Left forelimb (tissue), 1 donor: Measurements from ENCODE around the gene ITPA.

Source experiments
- DNase-seq: peaks from one replicate; pipeline ENCODE4 v3.0.0-alpha.2; 2018; ENCODE audit warnings: low spot score

ITPA gene

GRCh38 chr20:3244613-3245012 lies 35.3 kb downstream of the ITPA start:
- no peak for DNase-seq

GRCh38 chr20:3245156-3245555 lies 35.9 kb downstream of the ITPA start:
- DNase-seq = no peak

DNA sequence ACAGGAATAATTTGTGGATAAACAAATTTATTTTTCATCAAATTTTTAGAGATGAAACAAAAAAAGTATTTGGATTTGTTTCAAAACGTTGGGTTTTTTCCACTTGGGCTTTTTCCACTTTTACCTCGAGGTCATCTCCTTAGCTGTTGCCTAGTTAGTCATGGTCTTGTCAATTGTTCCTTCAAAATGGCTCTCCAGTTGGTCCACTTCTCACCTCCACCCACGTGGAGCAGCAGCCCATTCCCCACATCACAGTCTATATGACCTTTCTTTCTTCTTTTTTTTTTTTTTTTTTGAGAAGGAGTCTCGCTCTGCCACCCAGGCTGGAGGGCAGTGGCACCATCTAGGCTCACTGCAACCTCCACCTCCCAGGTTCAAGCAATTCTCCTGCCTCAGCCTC lies 36.4 kb downstream of the ITPA start:
- DNase-seq = no peak

GRCh38 chr20:3246682-3247081 lies 37.4 kb downstream of the ITPA start:
- no peak for DNase-seq

DNA sequence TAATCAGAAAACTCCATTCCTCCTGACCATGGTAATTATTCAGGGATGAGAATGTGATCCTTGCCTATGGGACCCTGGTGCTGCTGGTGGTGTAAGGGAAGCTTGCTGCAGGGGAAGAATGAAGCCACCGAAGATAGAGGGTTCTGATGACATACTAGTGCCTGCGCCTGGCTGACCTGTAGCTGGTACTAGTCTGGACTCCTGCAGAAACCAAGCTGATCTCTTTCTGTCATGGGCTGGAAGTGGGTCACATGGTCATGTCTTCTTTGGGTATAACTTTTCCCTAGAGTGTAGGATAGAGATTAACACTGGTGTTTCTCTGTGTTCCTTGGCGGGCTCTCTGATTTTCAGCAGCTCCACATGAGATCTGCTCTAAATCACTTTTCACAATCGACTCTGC lies 38.3 kb downstream of the ITPA start:
- no peak for DNase-seq

GRCh38 chr20:3248167-3248992 lies 39.1 kb downstream of the ITPA start:
- no peak for DNase-seq

- DNase-seq = no peak
Observed at GRCh38 chr20:3248993-3249347, 39.7 kb downstream of the ITPA start.

DNA sequence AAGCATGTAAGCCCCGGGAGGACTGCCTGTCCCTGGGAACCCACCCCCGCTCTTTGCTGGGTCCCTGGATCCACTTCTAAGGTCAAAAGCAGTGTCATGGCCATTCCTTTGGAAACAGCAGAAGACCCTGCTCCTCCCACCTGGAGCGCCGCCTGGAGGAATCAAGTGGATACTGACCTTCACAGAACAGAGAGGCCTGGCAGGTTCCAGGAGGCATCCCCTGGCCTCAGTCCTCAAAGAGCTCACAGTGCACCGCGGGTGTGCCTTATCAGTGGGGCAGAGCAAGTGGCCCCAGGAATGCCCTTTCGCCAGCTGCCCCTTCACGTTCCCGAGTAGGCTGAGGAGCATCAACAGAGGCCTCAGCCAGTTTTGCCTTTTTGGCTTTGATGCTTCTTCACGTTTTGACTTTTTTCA lies 40.8 kb downstream of the ITPA start:
- DNase-seq = no peak

- DNase-seq = no peak
Observed at GRCh38 chr20:3251806-3252205, 42.5 kb downstream of the ITPA start.

GRCh38 chr20:3255728-3256127 lies 46.4 kb downstream of the ITPA start:
- DNase-seq = no peak

GRCh38 chr20:3258429-3258828 lies 49.1 kb downstream of the ITPA start:
- DNase-seq = no peak

- DNase-seq = no peak
Observed at GRCh38 chr20:3262566-3262965, 53.3 kb downstream of the ITPA start.

DNA sequence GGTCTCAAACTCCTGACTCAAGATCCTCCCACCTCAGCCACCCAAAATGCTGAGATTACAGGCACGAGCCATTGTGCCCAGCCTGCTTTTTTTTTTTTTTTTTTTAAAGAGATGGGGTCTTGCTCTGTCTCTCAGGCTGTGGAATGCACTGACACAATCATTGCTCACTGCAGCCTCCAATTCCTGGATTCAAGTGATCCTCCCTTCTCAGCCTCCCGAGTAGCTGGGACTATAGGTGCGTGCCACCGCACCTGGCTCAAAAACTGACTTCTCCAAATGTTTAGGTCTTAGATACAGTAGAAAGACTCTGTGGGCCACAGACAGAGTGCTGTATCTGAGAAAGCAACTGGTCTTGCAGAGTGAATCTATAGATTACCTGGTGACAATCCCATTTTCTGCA lies 60.8 kb downstream of the ITPA start:
- DNase-seq = no peak

DNA sequence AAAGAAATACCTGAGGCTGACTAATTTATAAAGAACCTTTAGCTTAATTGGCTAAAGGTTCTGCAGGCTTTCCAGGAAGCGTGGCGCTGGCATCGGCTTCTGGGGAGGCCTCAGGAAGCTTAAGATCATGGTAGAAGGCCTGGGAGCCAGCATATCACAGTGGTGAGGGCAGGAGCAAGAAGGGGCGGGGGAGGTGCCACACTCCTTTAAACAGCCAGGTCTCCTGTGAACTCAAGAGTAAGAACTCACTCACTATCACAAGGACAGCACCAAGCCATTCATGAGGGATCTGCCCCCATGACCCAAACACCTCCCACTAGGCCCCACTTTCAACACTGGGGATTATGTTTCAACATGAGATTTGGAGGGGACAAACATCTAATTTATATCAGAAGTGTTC lies 64.1 kb downstream of the ITPA start:
- DNase-seq = no peak
